HG03571 (cell line): Measurements from ENCODE around the gene HMGCS1.
A peak's percentile ranks its signal among the peaks of the same experiment; 100 is the strongest.
"Not testable (repeated sequence)": the region's sequence is repeated elsewhere in the genome, so short reads cannot be mapped to it uniquely, and the experiment has no call there.

Experiments used
- ATAC-seq: cut with Tn5 transposase; IDR thresholded peaks from one replicate; pipeline ENCODE4 v1.9.1; 2021; ENCODE audit not compliant: unreplicated experiment

Gene HMGCS1

DNA sequence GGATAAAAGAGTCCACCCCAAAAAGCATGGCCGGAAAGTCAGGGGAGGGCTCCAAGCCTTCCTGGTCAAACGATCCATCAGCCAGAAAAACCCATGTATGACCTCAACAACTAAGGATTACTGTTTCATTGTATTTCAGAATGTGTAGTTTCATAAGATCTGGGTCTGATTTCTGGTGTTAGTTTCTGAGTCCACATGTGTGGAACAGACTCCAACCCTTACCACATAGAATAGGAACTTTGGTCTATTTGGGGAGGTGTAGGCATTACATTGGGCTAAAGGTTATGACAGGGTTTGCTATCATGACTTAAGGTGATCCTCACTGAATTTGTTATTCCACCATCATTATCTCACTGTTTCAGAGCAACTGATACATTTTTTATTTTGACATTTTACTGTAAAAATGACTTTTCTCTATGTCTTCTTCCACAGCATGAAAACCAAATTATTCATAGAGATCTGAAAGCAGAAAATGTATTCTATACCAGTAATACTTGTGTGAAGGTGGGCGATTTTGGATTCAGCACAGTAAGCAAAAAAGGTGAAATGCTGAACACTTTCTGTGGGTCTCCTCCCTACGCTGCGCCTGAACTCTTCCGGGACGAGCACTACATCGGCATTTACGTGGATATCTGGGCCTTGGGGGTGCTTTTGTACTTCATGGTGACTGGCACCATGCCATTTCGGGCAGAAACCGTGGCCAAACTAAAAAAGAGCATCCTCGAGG, 33.5 kb downstream of the HMGCS1 start:
- no peak for ATAC-seq

DNA sequence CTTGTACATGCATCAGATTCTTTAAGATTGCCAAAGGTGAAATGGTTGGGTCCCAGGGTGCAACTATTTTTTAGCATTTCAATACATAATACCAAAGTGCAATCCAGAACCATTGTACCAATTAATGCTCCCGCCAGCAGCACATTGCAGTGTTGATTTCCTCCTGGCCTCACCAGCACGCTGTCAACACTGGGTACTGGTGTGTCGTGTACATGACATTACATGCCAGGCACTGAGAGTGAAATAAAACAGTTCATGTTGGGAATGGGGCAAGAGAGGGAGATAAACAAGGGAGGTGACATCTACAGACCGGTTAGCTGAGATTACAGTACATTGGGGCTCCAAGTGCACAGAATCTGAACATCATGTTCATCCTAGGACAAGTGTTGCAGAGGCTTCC, 37.8 kb downstream of the HMGCS1 start:
- no peak for ATAC-seq

DNA sequence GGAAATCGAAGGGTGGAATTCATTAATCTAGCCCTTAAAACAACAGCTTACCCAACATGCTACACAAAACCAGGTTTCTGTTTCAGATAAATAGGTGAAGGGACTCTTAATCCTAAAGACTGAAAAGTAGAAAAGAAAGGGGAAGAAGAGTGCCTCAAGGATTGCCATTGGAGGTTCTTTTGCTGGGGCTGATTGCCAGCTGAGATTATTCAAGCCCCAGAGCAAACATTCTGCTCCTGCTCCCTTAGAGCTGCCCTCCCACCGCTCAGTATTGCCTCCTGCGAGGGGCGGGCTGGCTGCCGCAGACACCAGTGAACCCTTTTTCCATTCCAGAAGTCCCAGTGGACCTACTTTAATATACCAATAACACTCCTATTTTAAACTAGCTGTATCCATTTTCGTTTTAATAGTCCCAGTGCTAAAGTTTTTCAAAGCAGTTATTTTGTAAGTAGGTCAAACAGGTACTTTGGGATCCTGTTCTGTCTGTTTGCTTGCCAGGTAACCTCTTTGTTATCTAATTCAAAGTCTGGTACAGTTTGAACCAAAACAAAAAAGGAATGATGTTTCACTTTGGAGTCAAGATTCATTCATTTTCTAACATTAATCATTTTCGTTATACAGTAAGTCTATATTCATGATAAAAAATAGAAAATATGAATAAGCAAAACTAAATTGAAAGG, 38.6 kb downstream of the HMGCS1 start:
- no peak for ATAC-seq

DNA sequence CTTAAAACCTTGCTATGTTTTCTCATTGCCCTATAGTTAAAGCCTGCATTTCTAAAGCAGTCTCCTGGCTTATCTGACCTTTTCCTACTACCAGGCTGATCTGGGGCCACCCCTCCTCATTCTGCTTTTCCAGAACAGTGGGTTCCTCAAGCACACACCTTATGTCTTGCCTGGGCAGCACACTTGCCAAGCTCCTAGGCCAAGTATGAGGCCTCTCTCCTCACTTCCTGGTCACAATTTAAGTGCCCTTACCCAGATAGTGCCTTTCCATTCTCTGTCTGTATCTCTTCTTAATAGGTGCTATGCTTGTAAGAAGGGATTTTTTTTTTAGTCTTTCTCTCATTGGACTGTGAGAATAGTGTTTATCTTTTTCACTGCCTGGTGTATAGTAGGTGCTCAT, 39.7 kb downstream of the HMGCS1 start:
- no peak for ATAC-seq

DNA sequence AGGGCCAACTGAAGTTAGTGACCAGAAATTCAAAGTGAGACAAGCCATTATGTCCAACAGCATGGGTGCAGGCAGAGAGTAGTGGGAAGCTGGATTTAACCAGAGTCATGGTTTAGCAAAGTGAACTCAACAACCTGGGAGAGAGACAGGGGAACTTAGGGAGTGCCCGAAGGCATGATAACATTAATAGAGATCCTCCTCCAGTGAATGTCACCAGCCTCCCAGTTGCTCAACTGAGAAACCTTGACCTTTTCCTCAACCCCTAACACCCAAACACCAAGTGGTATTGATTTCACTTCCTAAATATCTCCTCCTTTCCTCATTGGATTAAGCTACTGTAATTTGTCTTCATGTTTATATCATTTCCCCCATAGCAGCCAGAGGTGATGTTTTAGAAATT, 42.6 kb downstream of the HMGCS1 start:
- no peak for ATAC-seq

DNA sequence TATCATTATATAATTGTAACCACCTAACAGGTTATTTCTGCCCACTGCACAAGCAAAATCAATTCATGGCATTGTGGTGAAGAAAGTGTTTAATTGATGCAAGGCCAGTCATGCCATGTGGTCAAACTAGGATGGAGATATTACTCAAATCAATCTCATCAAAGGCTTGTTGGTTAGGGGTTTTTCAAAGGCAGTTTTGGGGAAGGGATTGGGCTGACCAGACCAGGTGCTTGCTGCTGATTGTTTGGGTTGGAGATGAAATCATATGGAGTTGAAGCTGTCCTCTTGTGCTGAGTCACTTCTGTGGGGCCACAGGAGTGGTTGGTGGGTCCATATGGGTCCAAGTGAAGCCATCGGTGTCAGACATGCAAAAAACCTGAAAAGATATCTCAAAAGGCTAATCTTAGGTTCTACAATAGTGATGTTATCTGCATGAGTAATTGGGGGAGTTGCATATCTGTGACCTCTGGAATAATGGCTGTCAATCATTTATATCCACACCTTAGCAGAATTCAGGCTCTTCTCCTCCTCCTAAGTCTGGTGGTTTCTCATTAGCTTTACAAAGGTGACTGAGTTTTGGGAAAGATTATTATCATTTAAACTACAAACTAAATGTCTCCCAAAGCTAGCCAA, 44.9 kb downstream of the HMGCS1 start:
- ATAC-seq, result no peak

DNA sequence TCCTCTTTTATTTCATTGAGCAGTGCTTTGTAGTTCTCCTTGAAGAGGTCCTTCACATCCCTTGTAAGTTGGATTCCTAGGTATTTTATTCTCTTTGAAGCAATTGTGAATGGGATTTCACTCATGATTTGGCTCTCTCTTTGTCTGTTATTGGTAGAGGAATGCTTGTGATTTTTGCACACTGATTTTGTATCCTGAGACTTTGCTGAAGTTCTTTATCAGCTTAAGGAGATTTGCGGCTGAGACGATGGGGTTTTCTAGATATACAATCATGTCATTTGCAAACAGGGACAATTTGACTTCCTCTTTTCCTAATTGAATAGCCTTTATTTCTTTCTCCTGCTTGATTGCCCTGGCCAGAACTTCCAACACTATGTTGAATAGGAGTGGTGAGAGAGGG, 50.9 kb downstream of the HMGCS1 start:
- not testable (repeated sequence) for ATAC-seq

DNA sequence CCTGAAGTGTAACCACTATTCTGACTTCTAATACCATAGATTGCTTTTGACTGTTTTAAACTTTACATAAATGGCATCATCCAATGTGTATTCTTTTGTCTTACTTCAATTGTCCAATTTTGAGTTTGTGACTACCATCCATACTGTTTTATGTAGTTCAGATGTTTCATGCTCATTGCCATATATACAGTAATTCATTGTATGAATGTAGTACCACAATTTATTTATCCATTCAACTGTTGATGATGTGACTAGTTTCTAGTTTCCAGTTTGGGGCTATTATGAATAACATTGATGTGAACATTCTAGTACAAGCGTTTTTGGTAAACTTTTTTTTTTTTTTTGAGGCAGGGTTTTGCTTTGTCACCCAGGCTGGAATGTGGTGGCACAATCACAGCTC, 55.1 kb downstream of the HMGCS1 start:
- no peak for ATAC-seq

DNA sequence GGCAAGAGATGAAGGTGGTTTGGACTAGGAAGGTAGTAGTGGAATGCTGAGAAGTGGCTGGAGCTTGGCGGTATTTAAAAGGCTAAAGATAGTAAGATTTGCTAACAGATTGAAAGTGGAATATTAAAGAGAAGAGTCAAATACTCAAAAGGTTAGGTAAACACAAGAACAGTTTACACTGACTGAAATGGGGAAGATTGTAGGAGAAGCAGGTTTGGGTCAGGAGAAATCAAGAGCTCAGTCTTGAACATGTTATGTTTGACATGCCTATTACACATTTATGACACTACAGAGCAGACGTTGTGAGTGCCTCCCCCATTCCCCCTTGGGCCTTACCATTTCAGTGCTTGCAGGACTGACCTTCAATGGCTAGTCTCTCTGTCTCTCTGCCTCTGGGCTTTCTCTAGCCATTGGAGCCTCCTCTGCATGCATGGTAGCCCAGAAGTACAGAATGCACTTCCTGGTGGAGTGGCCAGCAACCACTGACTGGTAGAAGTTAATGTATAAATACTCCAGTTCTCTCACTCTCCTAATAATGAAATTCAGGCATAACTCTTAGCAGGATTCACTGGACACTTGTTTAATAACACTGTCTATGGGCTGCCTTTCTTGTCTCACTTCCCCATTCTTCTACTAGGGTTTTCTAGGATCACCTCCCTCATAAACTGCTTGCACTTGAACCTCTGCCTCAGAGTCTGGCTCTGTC, 56.8 kb downstream of the HMGCS1 start:
- no peak for ATAC-seq

DNA sequence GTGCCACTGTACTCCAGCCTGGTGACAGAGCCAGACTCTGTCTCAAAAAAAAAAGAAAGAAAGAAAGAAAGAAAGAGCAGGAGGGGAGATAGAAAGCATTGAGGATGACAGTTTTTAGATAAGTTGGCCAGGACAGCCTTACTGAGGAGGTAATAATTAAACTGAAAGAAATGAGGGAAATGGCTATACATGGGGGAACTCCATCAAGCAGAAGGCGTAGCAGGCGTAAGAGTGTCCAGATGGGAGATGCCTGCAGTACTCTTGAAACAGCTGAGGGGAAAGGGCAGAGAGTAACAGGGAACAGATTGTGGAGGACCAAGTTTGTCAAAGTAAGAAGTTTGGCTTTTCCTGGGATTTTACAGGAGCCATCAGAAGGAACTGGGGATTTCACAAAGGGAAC, 57.5 kb downstream of the HMGCS1 start:
- ATAC-seq, result no peak

DNA sequence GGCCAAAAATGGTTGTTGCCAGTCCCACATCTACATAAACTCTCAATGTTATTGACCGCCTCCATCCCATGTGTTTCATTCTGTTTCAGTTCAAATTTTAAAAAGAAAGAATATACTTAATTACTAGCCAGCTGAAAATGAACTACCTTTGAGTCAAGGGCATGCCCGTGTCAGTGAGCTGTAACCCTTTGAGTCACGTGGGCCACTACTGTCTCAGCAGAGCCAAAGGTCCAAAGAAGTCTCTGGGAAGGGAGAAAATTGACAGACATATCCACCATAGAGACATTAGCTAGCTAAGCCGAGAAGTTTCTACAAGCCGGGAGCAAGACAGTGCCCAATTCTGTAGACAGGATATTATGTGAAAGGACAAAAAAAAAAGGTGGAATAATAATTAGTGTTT, 61.5 kb downstream of the HMGCS1 start:
- no peak for ATAC-seq

DNA sequence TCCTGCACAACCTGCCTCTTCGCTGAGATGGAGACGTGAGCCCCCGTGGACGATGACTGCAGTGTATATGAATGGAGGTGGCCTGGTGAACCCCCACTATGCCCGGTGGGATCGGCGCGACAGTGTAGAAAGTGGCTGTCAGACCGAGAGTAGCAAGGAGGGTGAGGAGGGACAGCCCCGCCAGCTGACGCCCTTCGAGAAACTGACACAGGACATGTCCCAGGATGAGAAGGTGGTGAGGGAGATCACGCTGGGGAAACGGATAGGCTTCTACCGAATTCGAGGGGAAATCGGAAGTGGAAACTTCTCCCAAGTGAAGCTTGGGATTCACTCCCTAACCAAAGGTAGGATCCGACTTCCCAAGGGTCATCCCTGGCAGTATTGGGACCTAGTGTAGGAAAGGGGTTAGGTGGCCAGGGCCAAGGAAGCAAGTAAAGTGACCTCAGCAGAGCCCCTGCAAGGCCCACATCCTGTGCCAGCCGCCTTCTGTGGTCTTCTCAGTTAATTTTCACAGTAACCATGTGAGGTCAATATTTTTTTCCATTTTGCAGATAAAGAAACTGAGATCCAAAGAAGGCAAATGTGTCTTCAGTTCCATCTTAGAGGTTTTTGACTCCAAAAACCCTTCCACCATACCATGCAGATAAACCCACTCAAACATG, 67.4 kb downstream of the HMGCS1 start:
- ATAC-seq, result no peak

DNA sequence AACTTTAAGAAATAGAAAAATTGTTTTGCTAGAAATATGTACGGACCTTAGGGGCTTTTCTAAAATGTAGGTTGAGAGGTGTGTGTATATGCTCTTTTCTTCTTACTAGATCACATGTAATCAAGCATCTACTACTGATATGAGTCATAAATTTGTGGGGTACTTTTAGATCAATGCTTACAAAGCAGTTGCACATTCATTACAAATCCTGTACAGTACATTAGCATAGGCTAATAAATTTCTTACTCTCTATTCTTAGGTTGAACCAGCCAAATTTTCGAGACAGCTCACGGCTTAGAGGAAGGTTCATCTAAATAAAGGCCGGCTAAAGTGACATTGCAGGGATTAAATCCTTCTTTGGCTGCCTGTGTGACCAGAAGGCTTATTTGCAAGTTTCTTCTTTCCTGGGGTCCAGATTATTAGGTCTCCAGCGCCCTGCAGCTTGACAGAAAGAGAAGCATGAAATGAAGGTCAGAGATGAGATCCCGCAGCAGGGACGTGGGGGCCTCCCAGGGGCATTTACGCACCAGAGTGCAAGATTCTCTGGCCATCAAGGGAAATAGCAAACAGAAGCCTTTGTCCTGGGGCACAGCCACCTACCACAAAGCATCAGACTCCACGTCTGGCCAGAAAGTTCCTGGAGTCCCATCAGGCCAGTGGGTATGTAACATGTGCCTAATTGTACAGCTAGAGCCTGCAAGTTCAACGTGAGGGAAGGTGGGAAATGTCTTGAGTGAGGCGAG, 68.2 kb downstream of the HMGCS1 start:
- peak; percentile 82 for ATAC-seq

DNA sequence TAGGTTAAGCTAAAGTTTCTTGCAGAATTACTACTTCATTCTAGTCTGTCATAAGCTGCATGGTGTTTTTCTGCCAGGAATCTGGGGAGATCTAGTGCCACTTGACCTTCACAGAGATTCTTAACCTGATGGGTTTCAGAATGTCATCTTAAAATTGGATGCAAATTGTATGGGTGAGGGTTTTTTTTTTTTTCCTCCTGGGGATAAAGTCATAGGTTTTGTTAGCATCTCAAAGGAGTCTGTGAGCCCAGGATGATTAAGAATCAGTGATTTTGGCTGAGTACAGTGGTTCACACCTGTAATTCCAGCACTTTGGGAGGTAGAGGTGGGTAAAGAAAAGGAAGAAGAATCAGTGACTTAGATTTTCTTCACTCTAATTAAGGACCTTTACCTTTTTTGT, 69.9 kb downstream of the HMGCS1 start:
- ATAC-seq, result no peak

DNA sequence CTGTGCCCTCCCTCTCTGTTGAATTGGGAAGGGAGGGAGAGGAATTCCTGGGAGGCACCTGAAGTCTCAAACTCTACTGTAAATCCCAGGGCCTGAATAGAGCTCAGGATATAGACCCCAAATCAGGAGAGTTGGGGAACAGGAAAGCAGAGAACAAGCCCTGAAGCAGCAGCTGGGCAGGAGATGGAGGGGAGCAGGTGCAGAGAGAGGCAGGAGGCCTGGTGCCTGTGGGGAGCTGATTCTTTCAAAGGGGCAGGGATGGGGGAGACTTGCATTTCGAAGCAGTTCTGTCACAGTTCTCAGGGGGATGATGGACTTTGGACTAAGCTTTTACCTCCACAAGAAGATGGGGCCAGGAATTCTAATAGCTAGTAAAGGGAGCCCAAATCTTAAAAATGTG, 71.0 kb downstream of the HMGCS1 start:
- ATAC-seq, result no peak
